Measurements from ENCODE around the gene MPHOSPH9.

The MPHOSPH9 gene

GRCh38 chr12:123120452-123121166, 112.3 kb downstream of the MPHOSPH9 start:
- H2BK15ac ChIP-seq (ENCODE audit: low read depth, poor library complexity, severe bottlenecking), result peak overlapping the region; percentile 84
- H3K4me3 ChIP-seq (ENCODE audit: insufficient read depth in 1 of 2, low read depth in 1 of 2, low read length in 2 of 2), result peak overlapping the region in 1 of 2 experiments; percentile 2
- peak overlapping the region; percentile 78 for H2AK5ac ChIP-seq (ENCODE audit: low read length, severe bottlenecking)
- H3K9me3 ChIP-seq (ENCODE audit: control insufficient read depth, low read length), result no peaks in the 10 kb centered on the region
- H3K14ac ChIP-seq (ENCODE audit: low read length in 2 of 2), result peak overlapping the region in 1 of 2 experiments; percentile 87
- no peak overlapping the region for H2BK5ac ChIP-seq (ENCODE audit: low read depth, low read length, poor library complexity, severe bottlenecking)
- H3K18ac ChIP-seq (ENCODE audit: low read depth in 1 of 2, low read length in 2 of 2), result peak overlapping the region; percentile 23 to 83
- H3K4me2 ChIP-seq (ENCODE audit: low read length, poor library complexity, severe bottlenecking), result no peak overlapping the region
- H2AFZ ChIP-seq (ENCODE audit: low read depth, low read length), result peak overlapping the region; percentile 62
- H3K27ac ChIP-seq (ENCODE audit: low read length, poor library complexity, severe bottlenecking), result no peak overlapping the region
- H4K91ac ChIP-seq (ENCODE audit: low read length), result peak overlapping the region; percentile 9
- peak overlapping the region; percentile 48 to 64 for H3K4ac ChIP-seq (ENCODE audit: low read depth in 1 of 2, low read length in 2 of 2)
- WGBS, result 89% methylated on average over 3 of the region's 3 CpGs
- no peak overlapping the region for H3K9ac ChIP-seq (ENCODE audit: low read length)
- peaks cover 32% of the 10 kb centered on the region for H3K79me1 ChIP-seq (replicated peaks; ENCODE audit: low read length, poor library complexity, severe bottlenecking)
- H2BK12ac ChIP-seq (ENCODE audit: low read length in 2 of 2), result peak overlapping the region in 1 of 2 experiments; percentile 80
- H3K4me1 ChIP-seq (ENCODE audit: control insufficient read depth, insufficient read depth, low read depth, low read length), result peaks cover 6% of the 10 kb centered on the region
- H3K36me3 ChIP-seq (ENCODE audit: control insufficient read depth in 1 of 2, insufficient read depth in 2 of 2, low read depth in 1 of 2, low read length in 2 of 2), result no peaks in the 10 kb centered on the region
- H4K8ac ChIP-seq (ENCODE audit: low read length), result peak overlapping the region; percentile 14
- no peak overlapping the region for H2BK120ac ChIP-seq (ENCODE audit: low read depth, low read length)
- DNase-seq, result no peak
- no peaks in the 10 kb centered on the region for H3K27me3 ChIP-seq (ENCODE audit: control insufficient read depth in 1 of 2, insufficient read depth in 1 of 2, low read length in 2 of 2)
- peak overlapping the region in 1 of 2 experiments; percentile 70 for H3K23ac ChIP-seq (ENCODE audit: low read length in 2 of 2)

- no peak for DNase-seq
- H3K4me3 ChIP-seq (ENCODE audit: insufficient read depth in 1 of 2, low read depth in 1 of 2, low read length in 2 of 2), result no peak overlapping the region
These were observed 113.1 kb downstream of the MPHOSPH9 start for GRCh38 chr12:123119808-123120207.

GRCh38 chr12:123118497-123118896, 114.4 kb downstream of the MPHOSPH9 start:
- 25% methylated on average over 4 of the region's 8 CpGs for WGBS
- no peak overlapping the region for H3K4me2 ChIP-seq (ENCODE audit: low read length, poor library complexity, severe bottlenecking)
- no peak overlapping the region for H3K4ac ChIP-seq (ENCODE audit: low read depth in 1 of 2, low read length in 2 of 2)
- H2BK15ac ChIP-seq (ENCODE audit: low read depth, poor library complexity, severe bottlenecking), result no peak overlapping the region
- no peaks in the 10 kb centered on the region for H3K27me3 ChIP-seq (ENCODE audit: control insufficient read depth in 1 of 2, insufficient read depth in 1 of 2, low read length in 2 of 2)
- H3K36me3 ChIP-seq (ENCODE audit: control insufficient read depth in 1 of 2, insufficient read depth in 2 of 2, low read depth in 1 of 2, low read length in 2 of 2), result no peaks in the 10 kb centered on the region
- H4K91ac ChIP-seq (ENCODE audit: low read length), result no peak overlapping the region
- no peak overlapping the region for H3K9ac ChIP-seq (ENCODE audit: low read length)
- H2BK120ac ChIP-seq (ENCODE audit: low read depth, low read length), result no peak overlapping the region
- H3K27ac ChIP-seq (ENCODE audit: low read length, poor library complexity, severe bottlenecking), result no peak overlapping the region
- H2AK5ac ChIP-seq (ENCODE audit: low read length, severe bottlenecking), result no peak overlapping the region
- H2AFZ ChIP-seq (ENCODE audit: low read depth, low read length), result no peak overlapping the region
- no peak overlapping the region for H3K4me3 ChIP-seq (ENCODE audit: insufficient read depth in 1 of 2, low read depth in 1 of 2, low read length in 2 of 2)
- no peak overlapping the region for H2BK5ac ChIP-seq (ENCODE audit: low read depth, low read length, poor library complexity, severe bottlenecking)
- peaks cover 43% of the 10 kb centered on the region for H3K79me1 ChIP-seq (replicated peaks; ENCODE audit: low read length, poor library complexity, severe bottlenecking)
- no peak overlapping the region for H4K8ac ChIP-seq (ENCODE audit: low read length)
- no peaks in the 10 kb centered on the region for H3K9me3 ChIP-seq (ENCODE audit: control insufficient read depth, low read length)
- H3K4me1 ChIP-seq (ENCODE audit: control insufficient read depth, insufficient read depth, low read depth, low read length), result peaks cover 12% of the 10 kb centered on the region
- no peak overlapping the region for H3K14ac ChIP-seq (ENCODE audit: low read length in 2 of 2)
- H3K18ac ChIP-seq (ENCODE audit: low read depth in 1 of 2, low read length in 2 of 2), result peak overlapping the region; percentile 74 to 81
- H3K23ac ChIP-seq (ENCODE audit: low read length in 2 of 2), result no peak overlapping the region
- peak overlapping the region in 1 of 2 experiments; percentile 33 for H2BK12ac ChIP-seq (ENCODE audit: low read length in 2 of 2)
- peak; percentile 96 for DNase-seq

More at GRCh38 chr12:123119808-123120207, 113.1 kb downstream of the MPHOSPH9 start:
- no peaks in the 10 kb centered on the region for H3K27me3 ChIP-seq (ENCODE audit: control insufficient read depth in 1 of 2, insufficient read depth in 1 of 2, low read length in 2 of 2)
- H3K4me1 ChIP-seq (ENCODE audit: control insufficient read depth, insufficient read depth, low read depth, low read length), result peaks cover 10% of the 10 kb centered on the region
- H3K23ac ChIP-seq (ENCODE audit: low read length in 2 of 2), result no peak overlapping the region
- H2AK5ac ChIP-seq (ENCODE audit: low read length, severe bottlenecking), result no peak overlapping the region
- H3K36me3 ChIP-seq (ENCODE audit: control insufficient read depth in 1 of 2, insufficient read depth in 2 of 2, low read depth in 1 of 2, low read length in 2 of 2), result no peaks in the 10 kb centered on the region
- no peaks in the 10 kb centered on the region for H3K9me3 ChIP-seq (ENCODE audit: control insufficient read depth, low read length)
- WGBS, result 95% methylated on average over 7 of the region's 7 CpGs
- no peak overlapping the region for H3K14ac ChIP-seq (ENCODE audit: low read length in 2 of 2)
- H4K8ac ChIP-seq (ENCODE audit: low read length), result no peak overlapping the region
- peak overlapping the region in 1 of 2 experiments; percentile 14 for H3K18ac ChIP-seq (ENCODE audit: low read depth in 1 of 2, low read length in 2 of 2)
- H3K4me2 ChIP-seq (ENCODE audit: low read length, poor library complexity, severe bottlenecking), result no peak overlapping the region
- H2AFZ ChIP-seq (ENCODE audit: low read depth, low read length), result no peak overlapping the region
- H2BK120ac ChIP-seq (ENCODE audit: low read depth, low read length), result no peak overlapping the region
- no peak overlapping the region for H3K9ac ChIP-seq (ENCODE audit: low read length)
- H2BK5ac ChIP-seq (ENCODE audit: low read depth, low read length, poor library complexity, severe bottlenecking), result no peak overlapping the region
- no peak overlapping the region for H4K91ac ChIP-seq (ENCODE audit: low read length)
- H3K27ac ChIP-seq (ENCODE audit: low read length, poor library complexity, severe bottlenecking), result no peak overlapping the region
- no peak overlapping the region for H2BK15ac ChIP-seq (ENCODE audit: low read depth, poor library complexity, severe bottlenecking)
- H3K79me1 ChIP-seq (replicated peaks; ENCODE audit: low read length, poor library complexity, severe bottlenecking), result peaks cover 36% of the 10 kb centered on the region
- H3K4ac ChIP-seq (ENCODE audit: low read depth in 1 of 2, low read length in 2 of 2), result no peak overlapping the region
- H2BK12ac ChIP-seq (ENCODE audit: low read length in 2 of 2), result peak overlapping the region in 1 of 2 experiments; percentile 79

- Histone ChIP-seq H3K14ac (ENCODE audit: low read length in 2 of 2) (no peak overlapping the region), H3K27ac (ENCODE audit: low read length, poor library complexity, severe bottlenecking) (no peak overlapping the region), H2AFZ (ENCODE audit: low read depth, low read length) (no peak overlapping the region), H3K23ac (ENCODE audit: low read length in 2 of 2) (no peak overlapping the region), H3K27me3 (ENCODE audit: control insufficient read depth in 1 of 2, insufficient read depth in 1 of 2, low read length in 2 of 2) (no peaks in the 10 kb centered on the region), H3K9ac (ENCODE audit: low read length) (peak overlapping the region; percentile 70), H3K79me1 (replicated peaks; ENCODE audit: low read length, poor library complexity, severe bottlenecking) (peaks cover 35% of the 10 kb centered on the region), H3K4me1 (ENCODE audit: control insufficient read depth, insufficient read depth, low read depth, low read length) (peaks cover 19% of the 10 kb centered on the region), H2BK120ac (ENCODE audit: low read depth, low read length) (no peak overlapping the region), H2BK12ac (ENCODE audit: low read length in 2 of 2) (no peak overlapping the region), H2BK15ac (ENCODE audit: low read depth, poor library complexity, severe bottlenecking) (no peak overlapping the region), H3K9me3 (ENCODE audit: control insufficient read depth, low read length) (no peaks in the 10 kb centered on the region), H2AK5ac (ENCODE audit: low read length, severe bottlenecking) (no peak overlapping the region), H3K36me3 (ENCODE audit: control insufficient read depth in 1 of 2, insufficient read depth in 2 of 2, low read depth in 1 of 2, low read length in 2 of 2) (no peaks in the 10 kb centered on the region), H4K91ac (ENCODE audit: low read length) (no peak overlapping the region), H2BK5ac (ENCODE audit: low read depth, low read length, poor library complexity, severe bottlenecking) (no peak overlapping the region), H3K18ac (ENCODE audit: low read depth in 1 of 2, low read length in 2 of 2) (peak overlapping the region in 1 of 2 experiments; percentile 73), H3K4me2 (ENCODE audit: low read length, poor library complexity, severe bottlenecking) (no peak overlapping the region), H4K8ac (ENCODE audit: low read length) (no peak overlapping the region), H3K4ac (ENCODE audit: low read depth in 1 of 2, low read length in 2 of 2) (no peak overlapping the region), H3K4me3 (ENCODE audit: insufficient read depth in 1 of 2, low read depth in 1 of 2, low read length in 2 of 2) (peak overlapping the region in 1 of 2 experiments; percentile 48)
- WGBS, result 78% methylated on average over 8 of the region's 8 CpGs
- DNase-seq, result peak; percentile 91
These were observed 117.4 kb downstream of the MPHOSPH9 start for GRCh38 chr12:123115409-123116121.
